Stimulated activated CD8-positive, alpha-beta memory T cell treated with anti-CD3 and anti-CD28 coated beads, Interleukin-7, amount 100 ng/mL, for 1 hour (primary cell): ENCODE results near the gene STAM2.
"Not testable (repeated sequence)": the region's sequence is repeated elsewhere in the genome, so short reads cannot be mapped to it uniquely, and the experiment has no call there.

Source experiments
- DNase-seq, 2 donors: peaks; one replicate each; pipeline ENCODE4 v3.0.0-alpha.2; 2020; ENCODE audit warnings: low read depth in 2 of 2

Gene STAM2

DNA sequence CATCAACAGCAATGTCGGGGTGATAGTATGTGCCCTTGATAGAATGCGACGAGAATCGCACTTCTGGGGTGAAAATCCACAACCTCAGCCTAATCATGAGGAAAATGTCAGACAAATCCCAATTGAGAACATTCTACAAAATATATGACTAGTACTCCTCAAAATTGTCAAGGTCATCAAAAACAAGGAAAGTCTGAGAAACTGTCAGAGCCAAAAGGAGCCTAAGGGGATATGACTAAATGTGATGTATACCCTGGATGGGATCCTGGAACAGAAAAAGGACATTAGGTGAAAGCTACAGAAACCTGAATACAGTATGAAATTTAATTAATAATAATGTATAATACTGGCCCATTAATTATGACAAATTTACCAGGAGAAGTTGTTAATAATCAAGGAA is 69.1 kb downstream of the STAM2 start:
- no peak for DNase-seq

DNA sequence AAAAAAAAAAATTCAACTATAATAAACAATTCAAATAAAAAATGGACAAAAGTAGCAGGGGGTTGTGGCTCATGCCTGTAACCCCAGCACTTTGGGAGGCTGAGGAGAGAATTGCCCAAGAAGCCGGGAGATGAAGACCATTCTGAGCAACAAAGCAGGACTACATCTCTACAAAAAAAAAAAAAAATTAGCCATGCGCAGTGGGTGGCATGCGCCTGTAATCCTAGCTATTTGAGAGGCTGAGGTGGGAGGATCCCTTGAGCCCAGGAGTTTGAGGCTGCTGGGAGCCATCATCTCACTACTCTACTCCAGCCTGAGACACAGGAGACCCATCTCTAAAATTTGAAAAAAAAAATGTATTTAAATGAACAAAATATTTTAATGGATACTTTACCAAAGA is 72.3 kb downstream of the STAM2 start:
- no peak for DNase-seq

DNA sequence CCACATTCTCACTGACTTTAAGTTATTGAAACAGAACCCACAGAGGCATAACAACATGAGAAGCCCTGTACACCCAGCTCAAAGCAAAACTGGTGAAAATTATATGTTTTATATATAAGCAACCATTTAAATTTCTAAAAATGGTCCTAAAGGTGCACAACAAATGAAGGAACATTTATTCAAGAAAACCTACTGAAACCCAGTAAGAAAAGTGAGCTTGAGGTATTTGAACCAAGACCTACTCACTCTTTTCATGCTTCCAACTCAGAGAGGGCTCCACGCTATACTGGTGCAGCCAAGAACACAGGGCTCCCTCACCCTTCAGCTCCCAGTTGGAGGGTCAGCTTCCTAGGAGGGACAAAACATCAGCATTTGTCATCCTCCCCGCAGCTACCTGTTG is 74.6 kb downstream of the STAM2 start:
- DNase-seq = no peak

DNA sequence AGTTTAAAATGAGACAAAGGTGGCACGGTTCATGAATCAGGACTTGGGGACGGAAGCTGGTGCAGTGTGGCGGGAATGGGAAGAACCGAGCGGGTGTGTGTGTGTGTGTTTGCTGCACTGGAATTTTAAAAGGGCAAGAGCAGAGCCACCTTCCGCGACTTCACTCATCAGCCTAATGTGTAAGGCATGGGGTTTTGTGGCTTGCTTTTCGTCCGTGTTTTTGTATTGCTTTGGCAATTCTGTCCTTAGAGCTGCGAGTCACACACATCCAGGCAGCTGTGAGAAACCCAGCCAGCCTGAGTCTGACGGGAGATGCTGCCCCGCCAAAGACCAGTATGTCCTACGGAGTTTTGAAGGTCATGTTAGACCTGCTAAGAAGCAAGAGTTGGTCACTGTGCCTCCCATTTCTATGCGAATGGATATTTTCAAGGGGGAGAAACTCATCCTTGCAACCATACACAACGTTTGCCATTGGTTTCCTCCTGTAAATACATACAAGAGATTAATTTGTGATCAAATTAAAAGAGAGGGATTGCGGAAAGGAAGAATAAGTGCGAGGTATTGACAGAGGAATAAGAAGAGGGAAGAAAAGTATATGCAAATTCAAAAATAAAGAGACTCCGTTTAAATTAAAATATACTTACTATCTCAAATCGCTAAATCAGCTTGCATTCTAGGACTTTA is 76.1 kb downstream of the STAM2 start:
- no peak for DNase-seq

DNA sequence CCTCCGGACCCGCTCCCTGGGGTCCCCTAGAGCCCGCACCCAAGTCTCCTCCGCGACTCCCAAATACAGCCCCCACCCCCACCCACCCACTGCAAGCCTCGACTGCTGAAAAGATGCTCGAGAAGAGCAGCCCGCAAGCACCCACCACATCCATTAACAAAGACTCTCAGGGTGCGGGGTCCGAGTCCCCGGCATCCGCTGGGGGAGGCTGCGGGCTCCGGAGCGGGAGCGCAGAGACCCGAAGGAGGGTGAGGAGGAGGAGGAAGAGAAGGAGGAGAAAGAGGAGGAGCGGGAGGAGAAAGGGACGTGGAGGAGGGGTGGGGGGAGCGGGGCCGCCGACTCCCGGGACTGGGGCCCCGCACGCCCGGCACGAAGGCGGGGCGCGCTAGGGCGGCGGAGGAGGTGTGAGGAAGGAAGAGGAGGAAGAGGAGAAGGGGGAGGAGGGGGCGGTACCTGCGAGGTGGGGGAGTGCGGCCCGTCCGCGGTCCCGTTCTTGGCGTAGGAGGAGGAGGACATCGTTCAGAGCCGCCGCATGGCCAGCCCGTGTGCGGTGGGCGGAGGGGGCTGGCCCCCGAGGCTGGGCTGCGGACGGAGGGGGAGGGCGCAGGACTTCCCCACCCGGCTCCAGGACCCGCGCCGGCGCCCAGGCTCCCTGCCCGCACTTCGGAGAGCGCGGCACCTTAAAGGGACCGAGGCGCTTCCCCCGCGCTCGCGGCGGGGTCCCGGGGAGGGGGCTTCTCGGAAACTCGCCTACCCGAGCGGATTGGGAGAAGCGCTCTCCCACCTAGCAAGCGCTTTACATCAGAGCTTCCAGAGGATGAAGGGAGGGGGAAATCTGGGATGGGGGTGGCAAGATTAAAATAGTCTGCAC is 76.8 kb downstream of the STAM2 start, which contains the start of gene CACNB4:
CACNB4 (minus strand) TSS at position 549 of the 871 bp plus-strand sequence.
- DNase-seq = no peak

DNA sequence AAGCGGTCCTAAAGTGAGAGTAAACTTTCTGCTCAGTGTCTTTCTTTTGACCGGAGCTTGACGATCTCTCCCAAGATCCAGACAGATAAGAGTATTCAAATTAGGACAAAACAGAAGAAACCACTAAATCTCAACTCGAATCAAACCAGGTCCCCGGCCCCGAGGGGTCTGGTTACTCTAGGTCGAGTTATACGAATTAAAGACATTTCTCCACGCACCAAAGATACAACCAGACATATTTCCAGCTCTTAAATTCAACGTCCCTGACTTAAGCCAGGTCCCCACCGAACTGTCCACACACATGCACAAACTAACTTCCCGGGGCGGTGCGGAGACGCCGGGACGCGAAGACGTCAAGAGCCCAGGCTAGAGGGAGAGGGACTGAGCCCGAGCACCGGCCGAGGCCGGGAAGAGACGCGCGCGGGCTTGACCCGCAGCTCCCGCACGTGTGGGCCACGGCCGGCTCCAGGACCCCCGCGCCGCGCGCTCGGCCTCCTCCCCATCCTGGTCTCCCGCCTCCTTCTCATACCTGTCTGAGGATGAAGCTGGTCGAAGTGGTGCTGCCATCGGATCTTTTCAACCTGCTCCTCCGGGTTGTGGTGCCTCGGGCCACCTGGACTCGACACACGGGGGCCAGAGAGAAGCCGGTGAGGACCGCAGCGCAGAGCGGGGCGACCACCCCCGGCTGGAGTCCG is 77.6 kb downstream of the STAM2 start:
- no peak for DNase-seq

DNA sequence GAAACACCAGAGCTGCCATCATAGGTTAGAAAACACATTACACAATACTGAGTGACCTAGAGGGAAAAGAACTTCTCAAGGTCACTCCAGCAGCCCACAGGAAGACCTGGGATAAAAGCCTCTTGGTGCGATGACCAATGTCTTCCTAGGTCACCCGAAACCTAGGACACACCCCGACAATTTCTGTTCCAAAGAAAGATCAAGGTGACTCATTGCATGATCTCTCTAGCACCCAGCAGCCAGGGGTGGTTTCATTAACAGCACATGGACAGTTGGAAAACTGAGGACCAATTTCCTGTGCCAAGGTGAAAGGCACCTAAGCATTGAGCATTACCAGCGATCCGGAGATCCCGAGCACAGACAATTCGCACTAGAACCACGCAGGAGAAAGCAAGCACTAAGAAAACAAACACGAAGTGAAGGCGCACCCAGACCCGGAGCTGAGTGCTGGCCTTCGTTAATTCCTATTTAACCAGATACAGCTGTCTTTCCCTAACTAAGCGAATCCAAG is 78.2 kb downstream of the STAM2 start:
- no peak for DNase-seq

DNA sequence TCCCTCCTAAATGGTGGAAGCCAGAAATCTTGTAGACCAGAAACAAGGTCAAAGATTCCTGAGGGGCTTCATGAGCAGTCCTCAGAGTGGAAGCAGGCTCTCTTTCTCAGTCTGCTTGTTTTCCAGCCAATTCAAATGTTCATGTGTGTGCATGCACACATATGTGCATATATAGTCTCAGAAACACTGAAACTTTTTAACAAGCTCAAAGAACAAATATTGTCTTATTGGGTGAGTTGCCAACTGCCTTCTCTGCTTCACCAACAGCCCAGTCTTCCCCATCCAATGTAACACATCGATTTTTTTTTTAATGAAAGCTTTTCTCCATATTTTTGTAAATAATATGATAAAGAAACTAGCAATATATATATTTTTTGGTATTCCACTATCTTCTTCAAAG is 80.4 kb downstream of the STAM2 start:
- no peak for DNase-seq

DNA sequence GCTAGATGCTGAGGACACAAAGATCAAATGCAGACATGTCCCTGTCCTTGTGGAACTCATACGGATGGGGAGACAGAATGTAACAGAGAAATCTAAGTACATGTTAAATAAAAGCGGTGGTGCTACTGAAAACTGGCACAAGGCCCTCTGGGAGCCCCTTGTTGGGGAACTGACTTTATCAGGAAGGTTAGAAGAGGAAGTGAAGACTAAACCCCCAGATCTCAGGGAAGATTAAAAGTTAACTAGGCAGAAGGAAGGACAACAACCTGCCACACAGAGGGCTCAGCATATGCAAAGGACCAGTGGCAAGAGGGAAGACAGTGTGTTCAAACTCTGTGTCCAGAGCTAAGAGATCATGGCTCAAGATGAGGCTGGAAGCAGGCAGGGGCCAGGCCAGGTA is 81.5 kb downstream of the STAM2 start:
- no peak for DNase-seq

DNA sequence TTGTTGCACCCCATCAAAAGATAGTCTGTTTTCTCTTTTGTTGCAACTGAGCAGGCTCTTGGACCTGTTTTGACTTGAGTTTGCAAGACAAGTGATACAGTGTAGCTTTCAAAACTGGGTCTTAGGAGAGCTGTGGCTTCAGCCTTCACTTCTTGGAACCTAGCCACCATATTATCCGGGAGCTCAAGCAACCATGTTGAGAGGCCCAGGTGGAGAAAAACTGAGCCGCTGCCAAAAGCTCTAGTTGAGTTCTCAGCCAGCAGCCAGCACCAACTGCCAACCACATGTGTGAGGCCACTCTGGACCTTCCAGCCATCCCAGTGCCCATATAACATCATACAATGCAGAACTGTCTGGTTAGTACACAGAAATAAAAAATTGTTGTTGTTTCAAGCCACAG is 82.1 kb downstream of the STAM2 start:
- no peak for DNase-seq

DNA sequence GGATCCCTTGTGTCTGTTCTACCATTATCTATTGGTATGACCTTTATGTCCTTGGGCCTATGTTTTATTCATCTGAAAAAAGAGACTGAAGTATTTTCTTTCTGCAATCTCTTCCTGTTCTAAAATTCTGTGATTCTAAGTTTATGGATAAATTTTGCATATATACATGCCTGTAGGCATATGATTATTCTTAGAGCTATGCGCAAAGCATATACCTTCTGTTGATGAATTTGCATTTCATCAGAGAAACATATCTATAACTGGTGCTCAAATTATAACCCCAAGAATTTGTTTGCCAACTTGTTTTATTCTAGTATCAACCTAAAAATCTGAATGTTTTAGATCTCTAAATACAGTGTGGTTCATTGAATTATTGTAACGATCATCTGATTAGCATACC is 83.5 kb downstream of the STAM2 start:
- no peak for DNase-seq

DNA sequence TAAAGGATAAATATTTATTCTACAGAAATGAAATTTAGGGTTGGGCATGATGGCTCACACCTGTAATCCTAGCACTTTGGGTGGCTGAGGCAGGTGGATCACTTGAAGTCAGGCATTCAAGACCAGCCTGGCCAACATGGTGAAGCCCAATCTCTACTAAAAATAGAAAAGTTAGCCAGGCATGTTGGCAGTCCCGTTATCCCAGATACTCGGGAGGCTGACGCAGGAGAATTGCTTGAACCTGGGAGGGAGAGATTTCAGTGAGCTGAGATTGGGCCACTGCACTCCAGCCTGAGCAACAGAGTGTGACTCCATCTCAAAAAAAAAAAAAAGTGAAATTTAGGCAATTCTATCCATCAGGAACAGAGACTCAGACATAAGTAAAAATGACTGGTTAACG is 84.8 kb downstream of the STAM2 start:
- not testable (repeated sequence) for DNase-seq

DNA sequence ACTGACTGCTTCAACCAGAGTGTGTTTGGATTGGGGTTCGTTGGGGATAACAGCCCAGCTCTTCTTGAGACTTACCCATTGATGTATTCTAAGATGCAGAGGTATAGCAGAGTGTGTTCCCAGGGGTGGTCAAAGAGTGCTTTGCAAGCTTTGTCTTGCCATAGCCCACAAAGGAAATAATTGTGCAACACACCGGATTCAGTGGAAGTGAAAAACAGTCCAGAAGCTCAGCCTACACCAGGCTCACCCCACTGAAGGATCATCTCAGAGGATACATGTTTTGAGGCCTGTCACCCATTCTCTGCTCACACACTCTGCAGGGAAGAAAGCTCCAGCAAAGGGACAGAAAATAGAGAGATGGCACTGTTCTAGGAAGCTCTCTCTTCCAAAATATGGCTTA is 86.3 kb downstream of the STAM2 start:
- DNase-seq = no peak

DNA sequence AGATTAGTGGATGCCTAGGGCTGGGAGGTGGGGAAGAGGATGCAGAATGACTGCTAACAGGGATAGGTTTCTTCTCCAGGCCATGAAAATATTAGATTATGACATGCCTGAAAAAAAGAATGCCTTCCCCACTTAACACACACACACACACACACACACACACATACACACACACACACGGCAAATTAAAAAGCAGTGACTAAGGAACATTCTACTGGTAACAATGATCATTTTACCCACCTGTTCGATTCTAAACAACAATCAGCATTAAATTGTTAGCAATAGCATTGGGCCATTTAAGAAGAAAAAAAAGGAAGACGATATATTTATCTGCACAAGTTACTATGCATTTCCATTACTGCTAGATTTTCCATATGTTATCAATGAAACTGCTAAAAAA is 87.6 kb downstream of the STAM2 start:
- DNase-seq = no peak

DNA sequence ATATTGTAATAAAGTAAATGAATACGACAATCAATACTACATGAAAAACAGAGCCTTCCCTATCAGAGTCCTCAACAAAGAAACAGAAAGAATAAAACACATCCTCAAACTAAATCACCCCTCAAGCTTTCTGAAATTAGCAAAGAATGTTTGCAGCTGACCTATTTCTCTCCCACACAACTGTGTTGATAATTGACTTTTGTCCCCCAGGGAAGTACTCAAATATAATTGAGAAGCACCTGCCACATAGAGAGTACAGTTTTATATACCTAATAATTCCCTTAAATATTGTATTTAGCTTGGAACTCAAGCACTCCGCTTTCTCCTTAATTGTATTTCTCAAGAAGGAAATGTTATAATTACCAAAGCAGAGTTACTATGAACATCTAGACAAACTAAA is 89.3 kb downstream of the STAM2 start:
- no peak for DNase-seq

DNA sequence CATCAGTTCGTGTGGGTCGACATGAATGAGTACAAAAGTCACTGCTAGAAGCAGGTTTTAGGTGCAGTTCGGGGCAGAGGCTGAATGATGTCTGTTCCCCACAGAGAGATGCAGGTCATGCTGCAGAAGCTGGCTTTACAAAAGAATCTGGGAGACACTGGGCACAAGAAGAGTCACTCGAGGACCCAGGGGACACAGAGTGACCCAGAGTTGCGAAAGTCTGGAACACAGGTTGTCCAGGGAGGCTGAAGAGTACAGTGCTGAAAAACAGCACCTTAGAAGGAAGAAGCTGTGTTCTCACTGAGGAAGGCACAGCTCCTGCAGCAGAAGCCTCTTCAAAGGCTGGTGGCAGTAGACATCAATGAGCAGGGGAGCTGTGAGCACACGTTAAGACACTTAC is 91.5 kb downstream of the STAM2 start:
- no peak for DNase-seq

DNA sequence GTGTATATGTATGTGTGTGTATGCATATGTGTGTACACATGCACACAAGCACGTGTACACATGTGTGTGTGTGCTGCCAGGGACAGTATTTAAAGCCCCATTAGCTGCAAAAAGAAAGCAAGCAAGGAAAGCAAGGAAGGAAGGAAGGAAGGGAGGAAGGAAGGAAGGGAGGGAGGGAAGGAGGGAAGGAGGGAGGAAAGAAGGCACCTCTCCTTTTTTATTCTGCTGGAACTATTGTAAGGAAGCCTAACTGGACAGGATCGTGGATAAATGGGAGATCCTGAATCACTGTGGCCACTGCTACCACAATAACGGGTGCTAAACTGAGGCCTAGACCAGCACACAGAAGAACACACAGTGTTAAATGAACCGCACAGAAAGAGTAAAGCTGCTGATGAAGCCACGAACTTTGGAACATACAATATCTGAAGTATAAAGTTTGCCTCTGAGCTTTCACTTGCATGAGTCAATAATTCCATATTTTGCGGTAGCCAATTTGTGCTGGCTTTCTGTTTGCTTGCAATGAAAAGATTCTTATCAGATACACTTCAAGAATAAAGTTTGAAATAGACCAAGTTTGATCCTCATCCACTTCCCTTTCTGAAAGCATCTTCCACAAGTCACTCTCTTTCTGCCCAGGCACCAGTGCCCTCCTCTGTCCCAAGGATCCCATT is 92.2 kb downstream of the STAM2 start:
- DNase-seq = no peak

DNA sequence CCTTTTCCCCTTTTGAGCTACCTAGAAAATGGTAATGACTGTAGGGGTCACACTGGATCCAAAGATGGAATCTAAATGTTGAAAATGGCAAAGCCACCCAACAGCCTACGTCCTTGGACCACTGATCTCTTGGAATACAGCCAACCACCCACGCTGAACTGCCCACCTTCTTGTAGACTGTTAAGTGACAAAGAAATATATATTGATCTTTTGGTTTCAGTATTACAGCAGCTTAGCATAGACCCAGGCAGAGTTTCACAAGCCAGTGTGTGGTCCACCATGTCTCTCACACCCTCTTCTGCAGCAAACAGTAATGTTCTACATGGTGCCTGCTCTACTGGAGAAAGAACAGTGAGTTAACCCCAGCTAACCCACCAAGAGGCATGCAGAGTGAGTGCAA is 96.9 kb downstream of the STAM2 start:
- DNase-seq = no peak

DNA sequence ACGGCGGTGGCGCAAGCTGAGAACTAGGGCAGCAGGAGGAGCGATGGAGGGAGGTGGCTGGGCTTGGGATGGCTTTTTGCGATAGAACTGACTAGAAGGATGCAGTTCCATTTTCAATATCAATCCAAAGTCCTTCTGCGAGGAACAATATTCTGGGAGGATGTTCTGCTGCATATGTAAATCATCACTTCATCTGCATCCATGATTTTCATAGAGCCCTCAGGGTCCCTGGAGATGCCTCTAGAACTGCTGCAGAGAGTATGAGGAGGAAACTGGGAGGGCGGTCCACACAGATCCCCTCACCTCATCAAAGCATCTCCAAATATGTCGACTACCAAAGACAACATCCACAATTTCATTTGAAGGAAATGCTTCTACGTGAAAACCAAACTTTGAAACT is 97.5 kb downstream of the STAM2 start:
- no peak for DNase-seq

DNA sequence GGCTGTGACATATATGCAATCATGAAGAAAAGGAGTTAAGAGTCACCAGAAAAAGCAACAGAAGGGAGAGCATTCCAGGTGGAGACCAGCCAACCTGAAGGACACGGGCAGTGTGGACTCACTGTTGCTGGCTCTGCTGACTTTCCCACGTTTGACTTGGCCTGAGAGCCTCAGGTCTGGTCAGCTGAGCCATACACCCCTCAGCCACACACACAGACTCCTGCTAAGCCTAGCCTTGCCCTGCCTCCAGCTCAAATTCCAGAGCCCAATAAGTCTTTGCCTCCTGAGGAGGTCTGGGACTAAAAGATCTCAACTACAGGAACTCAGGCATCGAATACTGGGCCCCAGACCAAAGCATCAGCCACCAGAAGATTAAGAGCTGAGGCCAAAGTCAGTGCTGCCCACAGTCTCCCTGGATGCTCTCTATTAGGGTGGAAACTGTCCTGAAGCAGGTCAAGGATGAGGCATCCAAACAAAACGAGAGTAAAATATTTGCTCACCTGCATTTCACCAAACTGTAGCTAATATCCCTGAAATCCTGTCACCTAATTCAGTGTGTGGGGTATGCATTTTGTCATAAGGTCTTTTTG is 100.0 kb downstream of the STAM2 start:
- no peak for DNase-seq

DNA sequence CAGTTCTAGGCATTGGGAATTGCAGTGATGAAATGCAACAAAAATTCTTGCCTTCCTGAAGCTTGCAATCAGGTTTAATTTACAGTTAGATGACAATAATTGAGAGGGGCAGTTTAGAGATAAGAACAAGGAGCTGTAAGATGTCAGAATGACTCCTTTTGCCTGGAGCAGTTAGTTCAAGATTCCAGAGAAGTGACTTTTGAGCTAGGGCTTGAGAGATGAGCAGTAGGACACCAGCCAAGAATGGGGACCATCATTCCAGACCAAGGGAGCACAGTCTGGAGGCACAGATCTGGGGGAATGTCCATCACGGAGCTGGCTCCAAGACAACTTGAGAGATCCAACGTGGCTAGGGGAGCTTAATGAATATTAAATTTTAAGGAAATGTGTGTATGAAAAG is 103.6 kb downstream of the STAM2 start:
- DNase-seq = no peak

DNA sequence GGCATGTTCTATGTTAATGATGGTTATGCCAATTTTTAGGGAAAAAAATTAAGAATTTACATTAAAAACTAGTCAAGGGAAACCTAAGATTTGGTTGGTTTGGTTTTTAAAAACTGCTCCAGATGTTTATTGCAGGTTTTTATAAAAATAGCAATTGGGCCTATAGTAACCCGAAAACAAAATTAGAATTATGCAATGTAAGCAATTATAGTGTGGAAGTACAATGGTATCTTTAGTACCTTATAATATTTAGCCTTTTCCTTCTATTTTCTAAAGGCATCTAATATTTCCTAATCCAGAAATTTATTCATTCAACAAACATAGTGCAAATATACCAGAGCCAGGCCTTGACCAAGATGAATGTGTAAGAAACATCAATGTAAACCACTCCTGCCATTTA is 104.0 kb downstream of the STAM2 start:
- no peak for DNase-seq
